Midbrain (tissue), 1 donor: Measurements from ENCODE around the gene WDR7.

ENCODE experiments used
- DNase-seq: peaks from one replicate; lab custom pipeline; 2025; lab: John Stamatoyannopoulos, UW

WDR7 gene

DNA sequence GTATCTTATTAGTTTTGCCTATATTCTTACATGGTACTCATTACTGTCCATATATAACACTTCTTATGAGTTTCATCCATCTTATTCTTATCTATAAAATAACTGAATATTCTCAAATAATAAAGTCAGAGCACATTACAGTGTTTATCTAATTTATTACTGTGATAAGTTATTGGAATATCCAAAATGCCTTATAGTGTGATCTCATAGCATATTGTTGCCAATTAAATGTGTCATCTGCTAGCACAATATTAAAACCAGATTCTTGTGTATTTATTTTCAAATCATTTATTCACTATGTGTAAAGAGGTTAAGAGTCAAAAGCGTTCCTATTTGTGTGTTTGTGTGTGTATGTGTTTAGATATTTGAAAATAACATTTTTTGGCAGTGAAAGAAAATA is 151.9 kb downstream of the WDR7 start:
- no peak for DNase-seq

DNA sequence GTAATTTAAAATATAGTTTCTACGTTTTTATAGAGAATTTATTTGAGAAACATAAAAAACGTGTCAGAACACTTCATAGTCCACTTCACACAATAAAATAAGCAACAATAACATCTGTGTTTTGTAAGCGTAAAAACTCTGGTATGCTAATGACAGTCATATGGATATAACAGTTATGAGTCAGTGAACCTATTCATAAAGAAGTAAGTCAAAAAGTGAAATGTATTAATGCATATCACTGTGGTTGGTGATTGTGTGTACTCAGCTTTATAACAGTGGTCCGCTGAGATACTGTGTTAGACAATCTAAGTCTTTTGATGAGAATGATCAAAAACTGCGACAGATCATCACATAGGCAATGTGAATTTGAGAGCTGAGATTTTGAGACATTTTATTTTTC is 153.2 kb downstream of the WDR7 start:
- no peak for DNase-seq

DNA sequence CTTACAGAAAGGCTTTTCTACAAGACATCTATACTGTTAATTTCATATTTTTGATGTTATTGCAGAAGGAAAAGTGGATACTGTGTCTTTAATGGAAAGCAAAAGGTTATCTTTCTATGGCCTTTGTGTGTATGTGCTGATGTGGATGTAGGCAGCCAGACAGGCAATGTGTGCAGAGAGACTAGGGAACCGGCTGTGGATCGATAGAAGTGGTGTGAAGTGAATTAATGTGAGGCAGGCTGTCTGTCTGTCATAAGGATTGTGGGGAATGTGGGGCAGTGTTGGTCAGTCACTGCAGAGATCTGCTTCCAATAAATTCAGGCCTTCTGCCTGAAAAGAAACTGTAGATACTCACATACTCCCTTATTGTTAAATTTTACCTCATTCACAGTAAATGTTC is 156.7 kb downstream of the WDR7 start:
- DNase-seq = no peak

DNA sequence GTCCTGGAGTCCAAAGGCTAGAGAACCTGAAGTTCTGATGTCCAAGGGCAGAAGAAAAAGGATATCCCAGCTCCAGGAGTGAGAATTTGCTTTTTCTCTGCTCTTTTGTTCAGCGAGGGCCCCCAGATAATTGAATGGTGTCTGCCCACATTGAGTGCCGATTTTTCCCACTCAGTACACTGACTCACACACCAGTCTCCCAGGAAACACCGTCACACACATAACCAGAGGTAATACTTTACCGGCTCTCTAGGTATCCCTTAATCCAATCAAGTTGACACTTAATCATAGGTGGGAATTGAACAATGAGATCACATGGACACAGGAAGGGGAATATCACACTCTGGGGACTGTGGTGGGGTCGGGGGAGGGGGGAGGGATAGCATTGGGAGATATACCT is 161.5 kb downstream of the WDR7 start:
- DNase-seq = no peak

DNA sequence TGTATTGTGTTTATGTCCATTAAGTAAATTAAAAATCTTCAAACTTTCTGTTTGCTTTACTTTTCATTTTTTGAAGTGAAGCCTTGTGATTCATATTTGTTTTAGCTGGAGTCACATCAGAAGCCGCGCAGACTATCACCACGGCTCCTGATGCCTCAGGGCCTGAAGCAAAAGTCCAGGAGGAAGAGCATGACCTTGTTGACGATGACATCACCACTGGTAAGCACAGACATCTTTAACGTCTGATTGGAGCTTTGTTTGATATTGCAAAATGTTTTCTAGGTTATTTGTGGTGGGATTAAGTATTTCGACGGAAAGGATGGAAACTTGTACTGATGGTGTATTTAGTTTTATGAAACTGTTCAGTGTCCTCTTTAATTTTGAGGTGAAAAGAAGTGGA is 164.8 kb downstream of the WDR7 start:
- DNase-seq = no peak

DNA sequence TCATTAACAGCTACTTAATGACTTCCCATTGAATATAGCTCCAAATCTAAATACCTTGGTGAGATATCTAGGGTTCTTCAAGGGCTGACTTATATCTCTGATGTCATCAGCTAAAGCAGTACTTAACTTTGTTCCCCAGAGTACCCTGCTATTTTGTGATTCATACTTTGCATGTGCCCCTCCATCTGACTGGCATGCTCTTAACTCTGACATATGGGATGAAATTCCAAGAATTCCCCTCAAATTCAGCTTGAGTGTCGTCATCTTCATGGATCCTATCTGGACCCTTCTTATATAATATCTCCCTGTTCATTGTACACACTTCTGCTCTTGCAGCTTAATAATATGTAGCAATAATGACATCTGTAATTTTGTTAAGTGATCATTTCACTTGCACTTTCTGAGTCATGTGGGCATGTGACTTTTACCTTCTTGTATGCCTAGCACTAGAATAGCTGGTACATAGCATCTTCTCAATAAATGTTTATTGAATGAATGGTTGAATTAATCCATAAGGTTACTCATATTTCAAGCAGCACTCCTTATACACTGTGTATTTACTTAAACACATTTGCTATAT is 172.9 kb downstream of the WDR7 start:
- DNase-seq = no peak

DNA sequence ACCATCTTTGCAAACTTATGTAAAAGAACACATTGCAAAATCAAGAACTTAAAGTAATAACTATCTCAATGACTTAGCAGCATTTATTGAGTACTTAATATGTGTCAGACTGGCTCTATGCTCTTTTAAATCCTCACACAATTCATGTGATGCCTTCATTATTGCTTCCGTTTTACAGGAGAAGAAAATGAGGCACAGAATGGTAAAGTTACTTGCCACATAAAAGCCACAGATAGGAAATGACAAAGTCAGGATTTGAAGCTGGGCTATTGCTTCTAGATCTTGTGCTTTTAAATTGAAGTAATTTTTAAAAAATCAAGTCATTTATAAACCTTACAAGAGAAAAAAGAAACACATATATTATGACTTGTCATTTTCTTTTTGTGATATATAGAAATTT is 174.2 kb downstream of the WDR7 start:
- no peak for DNase-seq

DNA sequence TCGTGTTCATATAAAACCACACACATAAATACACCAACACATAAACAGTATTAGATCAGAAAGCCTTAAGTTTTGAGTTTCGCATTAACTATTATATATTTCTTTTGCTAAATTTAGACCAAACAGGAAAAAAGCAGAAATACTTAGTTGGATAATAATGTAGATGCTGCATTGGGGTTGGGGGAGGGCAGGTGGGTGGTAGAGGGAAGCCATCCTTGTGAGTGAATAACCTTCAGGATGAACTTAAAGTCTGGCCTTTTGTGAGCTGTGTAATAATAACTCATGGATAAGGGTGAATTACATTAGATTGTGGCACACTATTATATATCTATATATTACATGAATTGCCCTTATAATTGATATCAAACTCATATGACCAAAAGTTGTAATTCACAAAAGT is 174.7 kb downstream of the WDR7 start:
- no peak for DNase-seq

DNA sequence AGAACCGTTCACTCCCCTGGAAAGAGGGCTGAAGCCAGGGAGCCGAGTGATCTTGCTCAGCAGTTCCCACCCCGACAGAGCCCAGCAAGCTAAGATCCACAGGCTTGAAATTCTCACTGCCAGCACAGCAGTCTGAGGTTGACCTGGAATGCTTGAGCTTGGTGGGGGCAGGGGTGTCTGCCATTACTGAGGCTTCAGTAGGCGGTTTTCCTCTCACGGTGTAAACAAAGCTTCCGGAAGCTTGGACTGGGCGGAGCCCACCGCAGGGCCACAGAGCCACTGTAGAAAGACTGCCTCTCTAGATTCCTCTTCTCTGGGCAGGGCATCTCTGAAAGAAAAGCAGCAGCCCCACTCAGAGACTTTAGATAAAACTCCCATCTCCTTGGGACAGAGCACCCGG is 180.8 kb downstream of the WDR7 start:
- DNase-seq = no peak

DNA sequence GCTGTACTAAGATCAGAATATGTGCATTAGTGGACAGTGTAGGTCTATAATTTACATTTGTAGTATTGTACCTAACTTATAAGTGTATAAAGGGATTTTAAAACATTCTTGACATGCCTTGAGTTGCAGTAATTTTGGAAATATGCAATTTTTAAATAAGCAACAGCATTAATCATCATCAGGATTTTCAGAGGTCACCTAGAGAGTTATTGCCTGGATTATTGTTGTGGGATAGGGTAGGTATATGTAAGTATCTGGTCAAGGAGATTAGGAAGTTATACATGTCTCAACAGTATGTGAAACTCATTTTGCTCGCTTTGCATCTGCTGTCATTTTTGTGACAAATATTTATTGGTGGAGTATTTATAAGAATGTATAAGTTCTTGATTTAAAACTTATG is 184.2 kb downstream of the WDR7 start:
- no peak for DNase-seq

DNA sequence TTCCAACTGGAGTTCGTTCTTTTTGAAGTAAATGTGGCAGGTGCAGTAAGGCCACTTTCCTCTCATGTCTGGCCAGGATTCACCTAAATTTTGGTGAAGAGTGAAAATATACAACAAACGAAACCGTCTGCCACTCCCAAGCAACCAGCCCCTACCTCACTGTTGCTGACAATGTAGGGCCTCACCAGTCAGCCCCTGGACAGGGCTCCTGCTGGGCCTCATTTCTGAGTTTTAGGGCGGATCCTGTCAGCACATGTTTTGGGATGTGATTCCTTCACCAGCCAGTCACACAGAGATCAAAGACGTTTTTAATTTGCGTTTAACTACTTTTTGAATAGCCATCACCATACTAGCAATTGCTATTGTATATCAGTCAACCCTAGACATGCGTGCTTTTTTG is 185.0 kb downstream of the WDR7 start:
- DNase-seq = no peak

DNA sequence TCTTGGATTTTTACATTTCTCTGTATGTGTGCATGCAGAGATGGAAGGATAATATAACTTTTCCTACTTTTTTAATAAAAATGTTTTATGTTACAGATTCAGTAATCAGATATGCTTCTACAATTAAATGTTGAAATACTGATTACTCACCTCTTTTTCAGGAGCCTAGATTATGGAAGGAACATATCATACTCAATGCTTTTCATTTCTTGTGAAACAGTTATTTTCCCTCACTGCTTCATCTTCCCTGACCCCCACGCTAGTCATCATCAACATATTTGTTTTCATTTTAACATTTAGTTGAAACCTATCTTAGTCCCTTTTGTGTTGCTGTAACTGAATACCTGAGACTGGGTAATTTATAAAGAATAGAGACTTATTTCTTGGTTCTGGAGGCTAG is 190.7 kb downstream of the WDR7 start:
- no peak for DNase-seq

DNA sequence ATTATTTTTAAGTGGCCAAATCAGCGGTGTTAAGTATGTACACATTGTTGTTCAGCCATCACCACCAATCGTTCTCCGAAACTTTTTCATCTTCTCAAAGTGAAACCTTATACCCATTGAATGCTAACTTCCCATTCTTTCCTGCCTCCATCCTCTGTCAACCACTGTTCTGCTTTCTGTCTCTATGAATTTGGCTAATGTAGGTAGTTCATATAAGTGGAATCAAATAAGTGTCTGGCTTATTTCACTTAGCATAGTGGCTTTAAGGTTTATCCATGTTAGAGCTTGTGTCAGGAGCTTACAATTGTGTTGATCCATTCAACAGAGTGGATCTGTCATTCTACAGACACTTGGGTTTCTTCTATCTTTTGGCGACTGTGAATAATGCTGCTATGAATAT is 192.1 kb downstream of the WDR7 start:
- no peak for DNase-seq

DNA sequence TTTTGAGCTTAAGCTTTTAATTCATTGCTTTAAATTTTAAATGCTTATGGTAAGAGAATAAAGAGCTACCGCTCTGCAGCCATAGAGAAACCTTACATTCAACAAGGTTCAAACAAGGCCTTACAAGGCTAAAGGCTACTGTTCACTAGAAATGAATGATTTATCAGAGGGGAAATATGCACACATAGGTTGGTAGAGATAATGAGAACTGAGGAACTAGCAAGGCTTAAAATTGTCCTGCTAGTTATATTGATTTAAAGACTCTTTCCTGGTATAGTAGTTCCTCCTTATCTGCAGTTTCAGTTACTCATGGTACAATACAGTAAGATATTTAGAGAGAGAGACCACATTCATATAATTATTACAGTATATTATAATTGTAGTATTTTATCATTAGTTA is 193.4 kb downstream of the WDR7 start:
- no peak for DNase-seq

DNA sequence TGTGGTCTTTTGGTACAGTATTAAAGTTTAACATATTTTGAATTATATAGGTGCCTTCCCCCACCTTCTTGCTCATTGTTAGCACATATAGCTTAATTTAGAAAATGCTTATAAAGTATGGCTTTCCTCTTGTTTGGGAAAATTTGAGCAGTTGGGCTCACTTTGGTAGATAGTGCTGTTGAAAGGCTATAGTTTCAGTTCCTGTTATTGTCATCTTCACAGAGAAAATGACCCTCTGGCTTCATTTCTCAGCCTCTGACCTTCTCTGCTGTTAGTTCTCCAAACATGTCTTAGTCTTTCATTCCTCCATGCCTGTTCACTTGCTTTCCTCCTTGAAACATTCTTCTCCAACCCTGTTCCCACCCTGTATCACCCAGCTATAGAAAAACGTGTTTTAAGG is 200.6 kb downstream of the WDR7 start:
- no peak for DNase-seq

DNA sequence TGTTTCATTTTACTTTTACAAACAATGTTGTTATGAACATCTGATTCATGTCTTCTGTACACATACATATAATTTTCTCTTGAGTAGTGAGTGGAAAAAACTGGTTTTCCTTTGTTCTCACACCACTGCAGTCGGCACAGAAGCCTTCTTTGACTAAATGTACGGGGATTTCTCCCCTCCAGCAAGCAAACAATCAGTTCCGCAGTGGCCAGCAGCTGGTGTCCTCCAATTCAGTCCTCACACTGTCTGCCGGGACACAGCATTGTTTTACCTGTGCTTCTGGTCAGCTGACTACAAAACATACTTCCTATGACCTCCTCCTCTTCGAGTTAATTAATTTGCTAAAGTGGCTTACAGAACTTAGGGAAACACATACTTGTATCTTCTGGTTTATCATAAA is 202.8 kb downstream of the WDR7 start:
- no peak for DNase-seq

DNA sequence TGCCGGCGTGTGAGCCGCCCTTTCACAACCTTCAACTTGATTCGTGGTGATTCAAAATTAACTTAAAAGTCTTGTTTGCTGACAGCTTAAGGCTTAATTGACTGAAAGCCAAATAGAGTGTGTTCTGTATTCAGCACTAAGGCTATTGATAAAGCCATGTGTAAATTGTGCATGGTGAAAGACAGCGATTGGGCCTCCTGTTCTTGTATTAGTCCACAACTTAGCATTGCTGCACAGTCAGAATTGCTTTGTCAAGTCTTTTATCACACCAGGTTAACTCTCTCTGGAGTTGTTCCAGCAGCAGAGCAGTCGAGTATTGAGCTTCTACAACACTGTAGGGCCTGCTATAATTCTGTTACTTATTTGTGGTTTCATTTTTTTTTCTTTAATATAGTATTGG is 210.1 kb downstream of the WDR7 start:
- no peak for DNase-seq

DNA sequence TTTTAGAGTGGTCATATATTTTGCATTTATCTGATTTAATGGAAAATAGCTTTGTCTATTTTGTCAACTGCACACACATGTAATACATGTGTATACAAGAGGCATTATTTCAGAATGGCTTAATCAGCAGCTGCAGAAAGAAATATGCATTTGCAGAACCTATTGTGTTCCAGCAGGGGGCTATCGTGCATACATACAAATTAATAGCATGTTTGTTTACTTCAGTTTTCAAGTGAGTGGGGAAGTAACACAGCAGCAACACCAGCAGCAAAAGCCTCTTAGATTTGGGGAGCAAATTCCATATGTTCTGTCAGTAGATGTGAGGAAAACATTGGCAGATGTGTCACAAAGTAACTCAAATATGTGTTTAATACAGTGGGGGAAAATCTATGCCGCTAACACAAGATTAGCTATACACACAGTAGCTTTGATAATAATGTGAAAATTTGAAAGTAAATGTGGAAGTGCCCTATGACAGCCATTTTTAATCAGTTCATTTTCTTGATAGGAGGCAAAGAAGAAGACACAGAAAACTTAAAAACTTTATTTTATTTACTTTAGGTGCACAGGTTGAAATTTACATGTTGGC is 218.1 kb downstream of the WDR7 start:
- DNase-seq = peak; percentile 65

DNA sequence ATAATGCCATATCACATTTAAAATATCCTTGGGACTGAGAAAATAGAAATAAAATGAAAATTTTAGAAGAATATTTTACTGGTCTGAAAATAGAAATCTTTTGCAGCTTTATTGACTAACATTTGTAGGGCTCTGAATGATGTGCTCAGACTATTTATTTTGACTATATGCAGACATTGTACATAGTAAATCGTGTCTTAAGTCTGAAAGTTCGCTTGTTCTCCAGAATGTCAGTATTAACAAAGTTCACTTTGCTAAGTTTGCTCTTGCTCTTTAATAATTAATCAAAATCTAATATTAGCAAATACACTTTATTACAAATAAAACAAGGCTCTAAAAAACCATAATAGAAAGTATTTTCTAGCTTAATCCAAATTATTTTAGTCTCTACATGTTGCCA is 219.8 kb downstream of the WDR7 start:
- DNase-seq = no peak

DNA sequence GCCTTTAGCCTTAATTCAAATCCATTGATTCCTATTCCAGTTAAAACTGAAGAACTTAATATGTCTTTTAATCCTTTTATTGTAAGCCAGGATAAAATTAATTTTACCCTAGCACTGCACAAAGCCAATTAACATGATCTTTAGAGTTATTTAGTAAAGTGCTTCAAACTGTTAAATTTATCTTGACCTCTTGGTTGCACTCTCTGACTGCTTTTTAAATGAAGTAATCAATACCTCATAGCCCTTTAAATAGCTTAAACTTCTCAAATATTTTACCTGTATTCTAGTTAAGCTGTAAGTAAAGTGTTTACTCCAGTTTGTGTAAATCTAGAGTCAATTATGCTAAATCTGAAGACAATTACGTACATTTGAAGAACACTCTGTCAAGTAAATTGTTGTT is 221.0 kb downstream of the WDR7 start:
- DNase-seq = no peak

DNA sequence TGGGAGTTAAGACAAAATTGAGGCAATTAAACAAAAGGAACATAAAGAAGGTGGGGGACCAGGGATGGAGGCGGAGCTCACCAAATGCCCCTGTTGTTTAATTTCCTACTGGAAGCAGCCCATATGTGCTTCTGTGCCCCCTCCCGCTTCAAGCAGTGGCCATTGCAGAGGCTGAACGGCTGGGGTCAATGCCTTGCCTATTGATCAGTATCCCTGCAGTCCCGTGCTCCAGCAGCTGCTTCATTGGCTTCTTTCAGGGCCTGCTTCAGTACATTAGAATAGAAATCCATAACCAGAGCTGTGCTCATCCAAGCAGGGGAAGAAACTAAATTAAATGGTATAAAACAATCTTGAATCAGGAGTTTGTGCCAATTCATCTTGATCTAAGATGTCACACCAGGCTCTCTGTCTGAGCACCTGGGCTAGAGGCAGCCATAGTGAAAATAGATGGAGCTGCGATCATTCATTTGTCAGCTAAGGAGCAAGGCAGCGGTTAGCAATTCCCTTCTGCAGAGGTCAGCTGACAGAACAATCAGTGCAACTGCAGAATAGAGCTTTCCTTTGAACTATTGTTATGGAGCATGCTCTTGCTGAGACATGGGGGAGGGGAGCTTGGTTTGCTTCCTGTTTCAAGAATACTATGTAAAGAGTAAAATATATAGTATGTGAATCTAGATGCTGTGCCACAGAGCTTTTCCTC is 222.4 kb downstream of the WDR7 start:
- peak; percentile 80 for DNase-seq

DNA sequence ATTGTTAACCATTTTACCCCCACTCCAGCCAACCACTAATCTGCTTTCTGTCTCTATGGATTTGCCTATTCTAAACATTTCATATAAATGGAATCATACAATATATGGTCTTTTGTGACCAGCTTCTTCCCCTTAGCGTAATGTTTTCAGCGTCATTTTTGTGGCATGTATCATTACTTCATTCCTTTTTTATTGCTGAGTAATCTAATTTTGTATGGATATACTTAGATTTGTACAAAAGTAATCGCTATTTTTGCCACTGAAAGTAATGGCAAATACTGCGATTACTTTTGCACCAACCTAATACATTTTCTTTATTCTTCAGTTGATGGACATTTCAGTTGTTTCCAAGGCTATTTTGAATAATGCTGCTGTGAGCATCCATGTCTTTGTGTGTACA is 227.6 kb downstream of the WDR7 start:
- DNase-seq = no peak

DNA sequence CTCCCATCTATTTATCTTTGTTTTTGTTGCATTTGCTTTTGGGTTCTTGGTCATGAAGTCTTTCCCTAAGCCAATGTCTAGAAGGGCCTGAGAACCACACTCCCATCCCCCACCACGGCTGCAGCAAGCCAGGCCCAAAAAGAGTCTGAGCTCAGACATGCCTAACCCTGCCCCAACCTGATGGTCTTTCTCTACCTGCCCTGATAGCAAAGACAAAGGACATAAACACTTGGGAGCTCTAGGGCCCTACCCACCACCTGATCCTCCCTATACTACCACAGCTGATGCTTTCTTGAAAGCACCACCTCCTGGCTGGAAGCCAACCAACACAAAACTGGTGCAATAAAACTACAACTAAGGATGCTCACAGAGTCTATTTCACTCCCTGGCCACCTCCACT is 233.4 kb downstream of the WDR7 start:
- DNase-seq = no peak

DNA sequence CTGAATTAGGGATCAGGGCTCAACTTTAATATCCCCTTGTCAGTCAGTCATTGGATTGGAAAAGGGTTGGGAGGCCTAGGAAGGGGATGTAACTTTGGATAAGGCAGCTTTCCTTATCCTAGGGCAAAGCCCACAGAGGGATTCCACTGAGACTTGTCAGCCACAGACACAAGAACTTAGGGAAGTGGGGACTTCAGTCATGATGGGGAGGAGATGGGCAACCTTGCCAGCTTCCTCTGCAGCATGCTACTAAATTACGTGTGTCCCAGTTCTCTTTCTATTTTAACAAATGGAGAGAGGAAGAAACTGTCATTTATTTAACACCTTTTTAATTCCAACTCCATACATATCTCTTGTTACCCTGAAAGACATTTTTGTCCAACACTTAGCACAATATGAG is 237.8 kb downstream of the WDR7 start:
- DNase-seq = no peak
